OCI-LY7 (cell line): ENCODE measurements around the gene DFFA.

ENCODE experiments used
- EZH2phosphoT487 ChIP-seq: fragments of 200-600 bp; sonication (generic); IDR thresholded peaks from 2 replicates; pipeline ENCODE4 v1.6.1; 2018; ENCODE audit warnings: low read depth, borderline replicate concordance, mild to moderate bottlenecking, mixed run types, antibody characterized with exemption, low read length, moderate library complexity, mixed read lengths
- TF ChIP-seq, protein P1 (sequence below): fragments of 200-600 bp; sonication (generic); conservative IDR thresholded peaks from 2 replicates; pipeline ENCODE4 v1.5.1; 2014; ENCODE audit warnings: mild to moderate bottlenecking, antibody characterized with exemption, low read length, moderate library complexity, mixed read lengths

GRCh38 chr1:10430216-10431069 is 41.9 kb downstream of the DFFA start, which contains the start of gene CENPS:
- TF ChIP-seq, protein P1, sequence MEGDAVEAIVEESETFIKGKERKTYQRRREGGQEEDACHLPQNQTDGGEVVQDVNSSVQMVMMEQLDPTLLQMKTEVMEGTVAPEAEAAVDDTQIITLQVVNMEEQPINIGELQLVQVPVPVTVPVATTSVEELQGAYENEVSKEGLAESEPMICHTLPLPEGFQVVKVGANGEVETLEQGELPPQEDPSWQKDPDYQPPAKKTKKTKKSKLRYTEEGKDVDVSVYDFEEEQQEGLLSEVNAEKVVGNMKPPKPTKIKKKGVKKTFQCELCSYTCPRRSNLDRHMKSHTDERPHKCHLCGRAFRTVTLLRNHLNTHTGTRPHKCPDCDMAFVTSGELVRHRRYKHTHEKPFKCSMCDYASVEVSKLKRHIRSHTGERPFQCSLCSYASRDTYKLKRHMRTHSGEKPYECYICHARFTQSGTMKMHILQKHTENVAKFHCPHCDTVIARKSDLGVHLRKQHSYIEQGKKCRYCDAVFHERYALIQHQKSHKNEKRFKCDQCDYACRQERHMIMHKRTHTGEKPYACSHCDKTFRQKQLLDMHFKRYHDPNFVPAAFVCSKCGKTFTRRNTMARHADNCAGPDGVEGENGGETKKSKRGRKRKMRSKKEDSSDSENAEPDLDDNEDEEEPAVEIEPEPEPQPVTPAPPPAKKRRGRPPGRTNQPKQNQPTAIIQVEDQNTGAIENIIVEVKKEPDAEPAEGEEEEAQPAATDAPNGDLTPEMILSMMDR: peak; percentile 89
- TF ChIP-seq EZH2phosphoT487: no peak
